ENCODE data around the gene SPRED3.
"Not testable (repeated sequence)": the region's sequence is repeated elsewhere in the genome, so short reads cannot be mapped to it uniquely, and the experiment has no call there.

DNA sequence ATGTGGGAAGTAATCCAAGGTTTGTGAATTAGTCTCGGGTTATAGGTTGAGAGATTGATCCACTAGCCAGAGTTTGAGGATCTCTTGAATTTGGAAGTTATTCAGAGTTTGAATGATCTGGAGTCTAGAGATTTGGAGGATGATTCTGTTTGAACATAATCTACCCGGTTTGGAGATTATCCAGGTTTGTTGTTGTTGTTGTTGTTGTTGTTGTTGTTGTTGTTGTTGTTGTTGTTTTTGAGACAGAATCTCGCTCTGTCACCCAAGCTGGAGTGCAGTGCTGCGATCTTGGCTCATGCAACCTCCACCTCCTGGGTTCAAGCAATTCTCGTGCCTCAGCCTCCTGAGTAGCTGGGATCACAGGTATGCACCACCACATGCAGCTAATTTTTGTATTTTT lies 23.4 kb downstream of the SPRED3 start:
- not testable (repeated sequence) for TF ChIP-seq EZH2 (IDR thresholded peaks at IDR 0.05; ENCODE audit: borderline replicate concordance, insufficient read depth, low read depth, low read length, poor library complexity, severe bottlenecking)
- TF ChIP-seq, protein P1, sequence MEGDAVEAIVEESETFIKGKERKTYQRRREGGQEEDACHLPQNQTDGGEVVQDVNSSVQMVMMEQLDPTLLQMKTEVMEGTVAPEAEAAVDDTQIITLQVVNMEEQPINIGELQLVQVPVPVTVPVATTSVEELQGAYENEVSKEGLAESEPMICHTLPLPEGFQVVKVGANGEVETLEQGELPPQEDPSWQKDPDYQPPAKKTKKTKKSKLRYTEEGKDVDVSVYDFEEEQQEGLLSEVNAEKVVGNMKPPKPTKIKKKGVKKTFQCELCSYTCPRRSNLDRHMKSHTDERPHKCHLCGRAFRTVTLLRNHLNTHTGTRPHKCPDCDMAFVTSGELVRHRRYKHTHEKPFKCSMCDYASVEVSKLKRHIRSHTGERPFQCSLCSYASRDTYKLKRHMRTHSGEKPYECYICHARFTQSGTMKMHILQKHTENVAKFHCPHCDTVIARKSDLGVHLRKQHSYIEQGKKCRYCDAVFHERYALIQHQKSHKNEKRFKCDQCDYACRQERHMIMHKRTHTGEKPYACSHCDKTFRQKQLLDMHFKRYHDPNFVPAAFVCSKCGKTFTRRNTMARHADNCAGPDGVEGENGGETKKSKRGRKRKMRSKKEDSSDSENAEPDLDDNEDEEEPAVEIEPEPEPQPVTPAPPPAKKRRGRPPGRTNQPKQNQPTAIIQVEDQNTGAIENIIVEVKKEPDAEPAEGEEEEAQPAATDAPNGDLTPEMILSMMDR (IDR thresholded peaks at IDR 0.05): not testable (repeated sequence)

Measured in B cell (primary cell).